Effector CD8-positive, alpha-beta T cell (primary cell): ENCODE data around the gene BRWD1.
"Not testable (repeated sequence)": the region's sequence is repeated elsewhere in the genome, so short reads cannot be mapped to it uniquely, and the experiment has no call there.

Experiments used
- DNase-seq: peaks from one replicate; lab custom pipeline; 2025; lab: John Stamatoyannopoulos, UW

The BRWD1 gene

DNA sequence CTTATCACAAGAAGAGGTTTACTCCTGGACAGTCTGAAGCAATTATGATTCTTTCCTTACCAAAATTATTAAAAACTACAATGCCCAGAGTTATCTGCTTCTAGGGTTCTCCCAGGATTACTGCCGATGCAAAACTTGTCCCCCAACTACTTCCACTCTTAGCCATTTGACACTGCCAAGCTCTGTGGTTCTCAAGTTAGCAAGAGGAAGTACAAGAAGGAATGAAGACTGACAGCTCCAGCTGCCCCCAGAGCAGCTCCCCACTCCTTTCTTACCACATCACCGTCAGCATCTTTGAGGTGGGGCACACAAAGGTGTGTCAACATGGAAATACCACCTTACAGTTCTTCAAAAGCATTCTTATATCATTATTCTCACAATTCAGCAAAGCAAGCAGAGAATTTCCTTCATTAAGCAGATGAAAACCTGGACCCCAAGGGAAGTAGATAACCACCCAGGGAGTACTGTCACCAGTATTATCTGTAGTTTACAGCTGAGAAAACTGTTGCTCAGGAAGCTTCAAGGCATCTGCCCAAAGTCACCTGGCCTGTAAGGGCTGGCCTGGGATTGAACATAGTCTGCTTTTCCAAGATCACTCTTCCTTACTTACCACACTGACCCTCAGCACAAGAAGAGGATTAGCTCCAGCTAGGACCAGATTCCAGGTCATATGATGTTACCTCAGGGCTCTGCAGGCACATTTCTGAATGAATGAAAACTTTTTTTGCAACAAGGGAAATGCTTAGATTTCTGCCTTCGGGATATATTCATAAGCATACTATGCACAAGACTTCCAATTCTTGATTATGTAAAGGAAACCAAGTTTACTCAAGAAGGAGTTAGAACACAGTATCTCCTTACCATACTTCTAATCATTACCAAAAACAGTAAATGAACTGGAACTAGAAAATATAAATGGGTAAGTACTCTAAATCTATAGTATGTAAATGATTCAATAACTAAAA, 139.4 kb downstream of the BRWD1 start:
- no peak for DNase-seq

- DNase-seq: no peak
Measured at GRCh38 chr21:39169906-39170305, 143.5 kb downstream of the BRWD1 start.

GRCh38 chr21:39168800-39169199, 144.6 kb downstream of the BRWD1 start:
- DNase-seq: no peak

GRCh38 chr21:39164523-39164922, 148.9 kb downstream of the BRWD1 start:
- DNase-seq: no peak

DNA sequence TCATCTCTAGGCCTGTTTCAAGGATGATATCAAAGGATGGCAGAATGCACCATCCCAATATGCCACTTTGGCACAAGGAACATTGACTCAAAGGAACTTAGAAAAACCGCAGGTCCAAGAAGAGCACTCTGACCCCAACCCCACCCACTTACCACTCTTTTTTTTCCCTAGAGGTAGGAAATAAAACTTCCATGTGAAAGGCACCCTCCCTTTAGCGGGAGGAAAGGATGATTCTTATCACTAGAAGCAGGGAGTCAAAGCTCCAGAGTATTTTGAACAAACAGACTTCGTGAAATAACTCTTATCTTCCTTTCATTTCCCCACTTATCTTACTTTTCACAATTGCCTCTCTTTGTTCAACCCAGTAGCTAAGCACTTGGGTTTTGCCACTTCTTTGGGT, 152.4 kb downstream of the BRWD1 start:
- no peak for DNase-seq

DNA sequence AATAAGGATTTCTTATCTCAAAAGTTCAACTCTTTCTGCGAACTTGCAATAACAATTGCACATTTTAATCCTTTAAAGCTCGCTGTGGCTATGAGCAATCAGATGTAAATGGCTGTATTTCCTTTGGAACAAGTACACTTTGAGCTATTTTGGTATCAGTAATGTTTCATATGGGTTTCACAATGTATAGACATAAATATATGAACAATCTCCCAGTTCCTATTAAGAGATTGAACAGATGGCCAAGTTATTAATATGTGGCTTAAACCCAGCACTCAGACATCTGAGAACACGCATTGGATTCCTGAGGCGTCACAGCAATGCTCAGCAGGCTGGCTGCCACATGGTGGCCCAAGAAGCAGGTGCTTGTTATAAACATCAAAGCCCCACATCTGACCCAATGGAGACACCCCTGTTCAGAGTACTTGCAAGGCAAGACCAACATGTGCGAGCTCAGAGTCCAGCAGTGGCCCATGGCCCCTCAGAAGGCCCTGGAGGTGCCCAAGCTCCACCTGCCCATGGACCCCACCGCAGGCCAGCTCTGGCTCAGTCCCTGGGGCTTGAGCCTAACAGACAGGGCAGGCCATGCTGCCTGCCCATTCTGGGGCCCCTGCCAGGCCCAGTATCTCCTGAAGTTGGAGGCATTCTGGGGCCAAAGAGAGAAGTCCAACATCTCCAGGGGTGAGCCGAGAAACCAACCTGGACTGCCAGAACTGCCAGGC, 153.9 kb downstream of the BRWD1 start:
- no peak for DNase-seq

GRCh38 chr21:39157241-39157640, 156.2 kb downstream of the BRWD1 start:
- DNase-seq: not testable (repeated sequence)

DNA sequence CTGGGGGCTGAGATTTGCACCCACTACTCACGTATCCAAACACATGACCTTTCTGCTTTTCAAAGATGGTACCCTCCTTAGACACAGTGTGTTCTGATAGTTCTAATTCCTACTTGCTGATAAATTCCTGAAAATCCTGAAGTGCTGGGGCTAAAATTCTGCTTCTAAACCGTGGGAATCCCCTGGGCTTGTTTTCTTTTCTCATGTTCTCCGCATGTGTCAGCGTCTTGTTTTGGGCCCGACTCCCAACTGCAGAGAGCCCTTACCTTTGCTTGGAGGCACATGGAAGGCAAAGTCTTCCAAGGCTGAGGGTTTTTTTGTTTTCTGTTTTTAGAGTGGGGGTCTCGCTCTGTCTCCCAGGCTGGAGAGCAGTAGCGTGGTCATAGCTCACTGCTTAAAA, 157.4 kb downstream of the BRWD1 start:
- DNase-seq: no peak

GRCh38 chr21:39155578-39155977, 157.9 kb downstream of the BRWD1 start:
- DNase-seq: no peak

DNA sequence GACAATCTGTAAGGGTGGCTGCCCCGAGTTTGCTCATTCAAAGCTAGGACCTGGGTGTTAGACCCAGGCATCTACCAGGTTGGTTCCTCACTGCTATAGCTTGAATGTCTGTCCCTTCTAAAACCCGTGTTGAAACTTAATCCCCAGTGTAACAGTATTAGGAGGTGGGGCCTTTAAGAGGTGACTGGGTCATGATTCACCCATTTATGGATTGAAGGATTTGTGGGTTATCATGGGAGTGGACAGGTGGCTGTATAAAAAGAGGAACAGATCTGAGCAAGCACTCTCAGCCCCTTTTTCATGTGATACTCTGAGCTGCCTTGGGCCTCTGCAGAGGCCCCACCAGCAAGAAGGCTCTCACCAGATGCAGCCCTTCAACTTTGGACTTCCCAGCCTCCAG, 159.6 kb downstream of the BRWD1 start:
- DNase-seq: no peak

- DNase-seq: no peak
Measured at GRCh38 chr21:39153373-39153772, 160.1 kb downstream of the BRWD1 start.

- DNase-seq: no peak
Measured at GRCh38 chr21:39152271-39152670, 161.2 kb downstream of the BRWD1 start.

- DNase-seq: no peak
Measured at GRCh38 chr21:39150877-39151276, 162.6 kb downstream of the BRWD1 start.

DNA sequence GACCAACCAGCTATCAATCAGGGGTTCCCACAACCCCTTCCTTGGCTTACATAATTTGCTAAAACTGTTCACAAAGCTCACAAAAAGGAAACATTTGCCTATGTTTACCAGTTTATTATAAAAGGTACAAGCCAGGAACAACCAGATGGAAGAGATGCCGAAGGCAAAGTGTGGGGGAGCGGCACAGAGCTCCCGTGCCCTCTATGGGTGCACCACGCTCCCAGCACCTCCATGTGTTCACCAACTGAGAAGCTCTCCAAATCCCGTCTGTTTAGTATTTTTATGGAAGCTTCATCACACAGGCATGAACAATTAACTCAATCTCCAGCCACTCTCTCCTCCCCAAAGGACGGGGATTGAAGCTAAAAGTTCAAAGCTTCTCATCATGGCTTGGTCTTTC, 163.1 kb downstream of the BRWD1 start:
- DNase-seq: no peak

GRCh38 chr21:39149882-39150281, 163.6 kb downstream of the BRWD1 start:
- no peak for DNase-seq

- DNase-seq: no peak
Measured at GRCh38 chr21:39148975-39149374, 164.5 kb downstream of the BRWD1 start.

DNA sequence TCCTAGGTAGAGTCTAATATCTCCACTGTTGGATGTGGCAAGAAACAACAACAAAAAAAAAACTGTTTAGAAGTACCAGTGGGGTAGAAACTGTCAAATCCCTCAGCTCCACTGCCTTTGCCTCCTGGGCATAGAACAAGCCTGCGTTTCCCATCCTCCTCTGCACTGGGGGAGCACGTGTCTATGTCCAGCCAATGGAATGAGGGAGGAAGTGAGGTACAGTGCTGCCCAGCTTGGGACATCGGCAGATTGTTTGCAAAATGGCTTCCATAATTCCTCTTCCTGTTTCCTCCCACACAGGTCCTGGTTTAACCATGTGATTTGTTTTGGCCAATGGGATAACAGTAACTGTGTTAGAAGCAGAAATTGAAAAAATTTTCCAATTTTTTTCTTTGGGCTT, 169.2 kb downstream of the BRWD1 start:
- DNase-seq: no peak

DNA sequence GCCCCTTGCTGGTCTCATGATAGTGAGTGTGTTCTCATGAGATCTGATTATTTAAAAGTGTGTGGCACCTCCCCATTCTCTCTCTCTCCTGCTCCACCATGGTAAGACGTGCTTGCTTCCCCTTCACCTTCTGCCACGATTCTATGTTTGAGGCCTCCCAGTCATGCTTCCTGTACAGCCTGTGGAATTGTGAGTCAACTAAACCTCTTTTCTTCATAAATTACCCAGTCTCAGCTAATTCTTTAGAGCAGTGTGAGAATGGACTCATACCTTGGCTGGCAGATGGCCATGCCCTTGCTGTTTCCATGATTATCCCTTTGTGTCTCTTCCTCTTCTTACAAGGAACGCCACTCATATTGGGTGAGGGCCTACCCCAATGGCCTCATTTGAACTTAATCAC, 170.5 kb downstream of the BRWD1 start:
- no peak for DNase-seq

DNA sequence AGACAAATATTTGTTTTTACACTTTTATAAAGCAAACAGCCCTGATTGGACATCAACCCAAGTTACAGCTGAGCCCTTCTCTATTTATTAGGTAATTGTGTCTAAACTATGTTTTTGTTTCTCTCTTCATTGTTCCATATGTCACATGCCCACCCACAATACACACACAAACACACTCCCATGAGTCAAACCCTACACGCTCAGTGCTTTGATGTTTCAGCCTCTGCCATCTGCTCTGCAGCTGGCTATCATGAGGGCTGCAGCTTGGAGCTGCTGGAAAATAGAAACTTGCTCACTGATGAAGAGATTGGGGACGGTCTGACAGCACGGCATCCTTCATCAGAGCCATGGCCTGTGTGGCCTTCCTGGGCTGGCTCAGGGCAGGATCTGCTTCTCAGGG, 171.9 kb downstream of the BRWD1 start:
- DNase-seq: no peak

- no peak for DNase-seq
Measured at GRCh38 chr21:39137248-39138178, 175.9 kb downstream of the BRWD1 start.

DNA sequence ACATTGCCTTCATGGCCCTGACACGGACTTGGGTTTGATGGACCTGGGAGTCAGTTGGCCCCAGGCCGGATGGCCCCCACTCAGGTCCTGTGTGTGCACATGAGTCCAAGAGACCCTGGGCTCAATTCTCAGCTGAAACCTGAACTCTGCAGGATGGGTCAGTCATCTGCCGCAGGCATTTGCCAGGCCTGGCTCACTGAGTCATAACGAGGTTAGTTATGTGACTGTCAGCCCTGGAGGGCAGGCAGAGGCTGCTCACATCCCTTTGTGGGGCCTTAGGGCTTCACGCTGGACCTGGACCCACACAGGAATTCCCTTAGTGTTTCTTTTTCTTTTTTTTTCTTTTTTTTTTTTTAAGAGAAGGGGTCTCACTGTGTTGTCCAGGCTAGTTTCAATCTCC, 176.7 kb downstream of the BRWD1 start:
- DNase-seq: no peak

GRCh38 chr21:39136138-39136537, 177.3 kb downstream of the BRWD1 start:
- DNase-seq: not testable (repeated sequence)
